Measurements from ENCODE around the gene PAF1.
A peak's percentile ranks its signal among the peaks of the same experiment; 100 is the strongest.

PAF1 gene

DNA sequence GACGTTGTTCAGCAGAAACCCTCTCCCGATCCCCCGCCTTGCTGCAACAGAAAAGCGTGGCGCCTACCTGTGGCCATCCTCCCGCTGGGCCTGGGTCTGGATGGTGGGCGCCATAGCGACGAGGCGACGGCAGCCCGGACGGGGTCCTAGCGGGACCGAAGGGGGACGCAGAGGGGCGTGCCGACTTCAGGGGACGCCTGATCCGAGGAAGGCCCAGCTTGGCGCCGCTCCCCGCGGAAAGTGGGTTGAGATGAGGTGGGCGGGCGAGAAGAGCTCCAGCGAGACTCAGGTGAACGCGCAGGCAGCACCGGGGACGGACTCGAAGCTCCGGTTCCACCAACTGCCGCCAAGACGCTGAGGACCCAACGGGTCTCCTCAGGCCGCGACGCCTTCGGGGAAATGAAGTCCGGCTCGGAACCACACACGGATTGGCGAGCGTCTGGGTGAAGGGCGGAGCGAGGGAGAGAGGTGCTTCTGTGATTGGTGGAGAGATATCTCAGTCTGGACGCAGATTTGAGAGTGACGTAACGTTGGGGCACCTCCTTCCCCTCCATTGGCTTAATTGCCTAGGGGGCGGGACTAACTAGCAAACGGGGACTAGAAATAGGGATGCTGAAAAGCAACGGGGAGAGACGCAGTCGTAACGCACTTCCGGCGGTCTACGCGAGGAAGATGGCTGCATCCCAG is at the start of gene PAF1, which contains the start of gene MED29:
TSS of gene PAF1 (minus strand) at position 356 of the 687 bp plus-strand sequence. CDS start at position 114, 242 bp downstream.
TSS of gene MED29 (plus strand) at position 628 of the 687 bp plus-strand sequence. CDS start at position 673, 45 bp downstream.
- no peaks in the 10 kb centered on the region for H3K27me3 ChIP-seq (ENCODE audit: insufficient read depth, low read length)
- peaks cover 15% of the 10 kb centered on the region for H3K4me1 ChIP-seq (ENCODE audit: insufficient read depth, low read length)
- peaks cover 49% of the 10 kb centered on the region for H3K36me3 ChIP-seq (ENCODE audit: insufficient read depth, low read length)
- peak within 1 kb of the TSS; percentile 16 for H2AFZ ChIP-seq (ENCODE audit: low read depth, low read length)
- H3K9me3 ChIP-seq (ENCODE audit: low read length): no peaks in the 10 kb centered on the region
- peak within 1 kb of the TSS; percentile 77 for H3K4me3 ChIP-seq (ENCODE audit: low read length)

- Histone ChIP-seq H3K9me3 (ENCODE audit: low read length) (no peaks in the 10 kb centered on the region), H3K36me3 (ENCODE audit: insufficient read depth, low read length) (peaks cover 14% of the 10 kb centered on the region), H2AFZ (ENCODE audit: low read depth, low read length) (no peak overlapping the region), H3K27me3 (ENCODE audit: insufficient read depth, low read length) (no peaks in the 10 kb centered on the region), H3K4me3 (ENCODE audit: low read length) (no peak overlapping the region), H3K4me1 (ENCODE audit: insufficient read depth, low read length) (peaks cover 18% of the 10 kb centered on the region)
Measured at GRCh38 chr19:39438270-39438934, 47.5 kb upstream of the PAF1 start.

DNA sequence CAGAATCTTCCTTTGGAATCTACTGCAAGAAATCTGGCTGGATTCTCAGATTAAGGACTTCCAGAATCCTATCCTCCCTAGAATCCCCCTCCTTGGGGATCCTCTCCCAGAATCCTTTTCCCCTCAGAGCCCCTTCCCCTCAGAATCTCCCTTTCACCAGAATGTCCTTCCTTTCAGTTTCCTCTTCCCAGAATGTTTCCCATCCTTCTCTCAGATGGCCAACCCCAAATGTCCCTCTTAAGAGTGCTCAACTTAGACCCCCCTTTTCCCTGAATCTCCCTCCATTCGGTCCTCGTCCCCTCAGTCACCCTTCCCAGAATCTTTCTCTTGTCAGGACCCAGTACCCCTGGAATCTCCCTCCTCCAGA is 45.4 kb upstream of the PAF1 start:
- Histone ChIP-seq H3K9me3 (ENCODE audit: low read length) (no peaks in the 10 kb centered on the region), H3K36me3 (ENCODE audit: insufficient read depth, low read length) (peaks cover 26% of the 10 kb centered on the region), H3K4me1 (ENCODE audit: insufficient read depth, low read length) (peaks cover 18% of the 10 kb centered on the region), H2AFZ (ENCODE audit: low read depth, low read length) (no peak overlapping the region), H3K27me3 (ENCODE audit: insufficient read depth, low read length) (no peaks in the 10 kb centered on the region), H3K4me3 (ENCODE audit: low read length) (peak overlapping the region; percentile 78)

- H3K4me1 ChIP-seq (ENCODE audit: insufficient read depth, low read length): peaks cover 18% of the 10 kb centered on the region
Measured at GRCh38 chr19:39435499-39436349, 44.8 kb upstream of the PAF1 start, which contains the start of gene RPS16. Gene RPS16, minus strand, starts transcription at chr19:39435949. Its CDS starts 54 bp downstream, at chr19:39435895.

DNA sequence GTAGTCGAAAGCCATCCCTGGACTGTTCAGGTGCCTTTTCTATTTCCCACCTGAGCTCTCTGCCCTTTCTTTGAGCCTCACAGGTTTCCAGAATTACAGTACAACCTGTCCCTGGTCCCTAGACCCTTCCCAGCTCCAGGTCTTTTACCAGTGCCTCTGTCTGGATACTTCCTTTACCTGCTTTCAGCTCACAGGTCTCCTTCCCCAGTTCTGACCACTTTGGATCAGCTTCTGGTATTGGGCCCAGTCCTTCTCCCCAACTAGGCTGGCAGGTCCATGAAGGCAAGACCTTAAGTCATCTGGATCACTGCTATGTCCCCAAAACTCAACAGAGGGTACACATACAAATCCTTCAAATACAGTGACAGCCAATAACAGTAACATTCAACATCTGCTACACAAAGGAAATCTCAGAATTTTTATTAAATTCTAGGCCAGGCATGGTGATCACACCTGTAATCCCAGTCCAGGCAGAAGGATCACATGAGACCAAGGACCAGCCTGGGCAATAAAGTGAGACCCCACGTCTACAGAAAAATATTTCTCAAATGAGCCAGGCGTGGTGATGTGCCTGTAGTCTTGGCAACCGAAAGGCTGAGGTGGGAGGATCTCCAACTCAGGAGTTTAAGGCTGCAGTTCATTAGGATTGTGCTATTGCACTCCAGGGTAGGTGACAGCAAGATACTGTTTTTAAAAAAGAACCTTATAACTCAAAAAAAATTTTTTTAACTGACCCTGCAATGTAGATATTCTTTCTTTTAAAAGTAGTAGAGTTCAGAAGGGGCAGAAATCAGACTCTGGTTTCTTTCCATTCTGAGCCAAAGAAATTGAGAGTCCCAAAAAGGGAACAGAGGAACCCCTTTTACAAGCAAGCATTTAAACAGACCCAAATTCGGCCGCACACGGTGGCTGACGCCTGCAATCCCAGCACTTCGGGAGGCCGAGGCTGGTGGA is 43.5 kb upstream of the PAF1 start:
- no peak overlapping the region for H2AFZ ChIP-seq (ENCODE audit: low read depth, low read length)

More at GRCh38 chr19:39435499-39436349, 44.8 kb upstream of the PAF1 start, which contains the start of gene RPS16:
- no peaks in the 10 kb centered on the region for H3K9me3 ChIP-seq (ENCODE audit: low read length)
- peaks cover 26% of the 10 kb centered on the region for H3K36me3 ChIP-seq (ENCODE audit: insufficient read depth, low read length)
- no peaks in the 10 kb centered on the region for H3K27me3 ChIP-seq (ENCODE audit: insufficient read depth, low read length)
- peak within 1 kb of the TSS; percentile 78 for H3K4me3 ChIP-seq (ENCODE audit: low read length)
- no peak within 1 kb of the TSS for H2AFZ ChIP-seq (ENCODE audit: low read depth, low read length)

DNA sequence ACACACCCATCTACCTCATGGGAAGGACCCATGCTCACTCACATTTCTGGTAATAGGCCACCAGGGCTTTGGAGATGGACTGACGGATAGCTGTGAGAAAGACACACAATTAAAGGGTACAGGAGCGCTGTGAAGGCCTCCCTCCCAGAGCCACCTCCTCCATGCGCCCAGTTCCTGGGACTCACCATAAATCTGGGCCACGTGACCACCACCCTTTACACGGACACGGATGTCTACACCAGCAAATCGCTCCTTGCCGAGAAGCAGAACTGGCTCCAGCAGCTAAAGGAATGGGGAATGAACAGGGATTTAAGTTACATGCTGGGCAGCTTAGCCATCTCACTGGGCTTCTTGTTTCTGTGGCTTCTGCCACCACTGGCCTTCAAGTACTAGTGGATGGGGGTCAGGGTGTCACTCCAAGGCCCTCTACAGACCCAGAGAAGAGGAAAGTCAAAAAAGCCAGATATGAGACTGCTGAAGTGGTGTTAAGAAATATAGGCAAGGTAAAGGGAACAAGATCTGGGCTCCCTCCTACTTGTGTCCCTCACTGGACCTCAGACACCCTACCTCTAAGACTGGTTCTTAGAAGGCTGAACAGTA is 42.7 kb upstream of the PAF1 start:
- no peak overlapping the region for H2AFZ ChIP-seq (ENCODE audit: low read depth, low read length)
- no peak overlapping the region for H3K4me3 ChIP-seq (ENCODE audit: low read length)
- H3K9me3 ChIP-seq (ENCODE audit: low read length): no peaks in the 10 kb centered on the region
- H3K4me1 ChIP-seq (ENCODE audit: insufficient read depth, low read length): peaks cover 21% of the 10 kb centered on the region
- peaks cover 26% of the 10 kb centered on the region for H3K36me3 ChIP-seq (ENCODE audit: insufficient read depth, low read length)
- H3K27me3 ChIP-seq (ENCODE audit: insufficient read depth, low read length): no peaks in the 10 kb centered on the region

More for the DNA sequence above, 43.5 kb upstream of the PAF1 start:
- no peaks in the 10 kb centered on the region for H3K27me3 ChIP-seq (ENCODE audit: insufficient read depth, low read length)
- no peaks in the 10 kb centered on the region for H3K9me3 ChIP-seq (ENCODE audit: low read length)
- H3K4me3 ChIP-seq (ENCODE audit: low read length): peak overlapping the region; percentile 78
- H3K36me3 ChIP-seq (ENCODE audit: insufficient read depth, low read length): peaks cover 26% of the 10 kb centered on the region
- H3K4me1 ChIP-seq (ENCODE audit: insufficient read depth, low read length): peaks cover 18% of the 10 kb centered on the region

- no peak overlapping the region for H3K4me3 ChIP-seq (ENCODE audit: low read length)
Measured at GRCh38 chr19:39432677-39433025, 41.7 kb upstream of the PAF1 start.

GRCh38 chr19:39430675-39431593 is 40.0 kb upstream of the PAF1 start:
- H3K4me3 ChIP-seq (ENCODE audit: low read length): no peak overlapping the region
- no peak overlapping the region for H2AFZ ChIP-seq (ENCODE audit: low read depth, low read length)
- H3K4me1 ChIP-seq (ENCODE audit: insufficient read depth, low read length): peaks cover 28% of the 10 kb centered on the region
- H3K9me3 ChIP-seq (ENCODE audit: low read length): no peaks in the 10 kb centered on the region
- H3K36me3 ChIP-seq (ENCODE audit: insufficient read depth, low read length): peaks cover 27% of the 10 kb centered on the region
- no peaks in the 10 kb centered on the region for H3K27me3 ChIP-seq (ENCODE audit: insufficient read depth, low read length)

More at GRCh38 chr19:39432677-39433025, 41.7 kb upstream of the PAF1 start:
- Histone ChIP-seq H2AFZ (ENCODE audit: low read depth, low read length) (no peak overlapping the region), H3K4me1 (ENCODE audit: insufficient read depth, low read length) (peaks cover 28% of the 10 kb centered on the region), H3K27me3 (ENCODE audit: insufficient read depth, low read length) (no peaks in the 10 kb centered on the region), H3K9me3 (ENCODE audit: low read length) (no peaks in the 10 kb centered on the region), H3K36me3 (ENCODE audit: insufficient read depth, low read length) (peaks cover 26% of the 10 kb centered on the region)

DNA sequence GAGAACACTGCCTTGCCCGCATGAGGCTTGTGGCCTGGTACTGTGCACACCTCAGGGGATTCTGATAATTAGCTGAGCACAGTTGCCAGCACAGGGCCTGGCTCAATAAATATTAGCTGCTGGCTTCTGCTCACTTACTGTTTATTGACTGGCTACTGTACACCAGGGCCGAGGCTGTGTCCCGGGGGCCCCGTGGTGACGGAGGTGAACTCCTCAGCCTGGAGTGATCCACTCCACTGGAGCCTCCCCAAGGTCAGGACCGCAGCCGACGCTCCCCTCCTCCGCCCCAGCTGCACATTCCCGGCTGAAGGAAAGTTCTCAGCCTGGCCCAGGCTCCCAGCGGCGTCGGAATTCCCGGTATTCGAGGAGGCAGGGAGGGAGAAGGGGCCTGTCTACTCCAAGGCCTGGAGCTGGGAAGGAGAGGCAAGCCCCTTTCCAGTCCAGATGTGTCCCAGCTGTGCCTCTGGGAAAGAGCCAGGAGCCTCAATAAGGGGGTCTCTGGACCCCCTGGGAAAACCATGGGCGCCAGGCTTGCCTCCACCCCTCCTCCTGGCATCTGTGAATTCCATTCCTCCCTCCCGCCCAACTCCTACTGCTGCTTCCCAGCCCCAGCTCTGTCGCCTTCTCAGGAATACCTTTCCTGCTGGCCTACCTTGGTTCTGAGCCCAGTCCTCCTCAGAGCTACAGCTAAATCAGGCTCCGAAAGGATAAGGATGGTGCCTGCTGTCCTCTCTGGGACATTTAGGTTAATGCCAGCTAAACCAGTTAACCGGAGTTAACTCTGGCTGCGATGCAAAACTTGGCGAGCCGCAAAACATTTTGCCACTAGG is 37.6 kb upstream of the PAF1 start:
- peaks cover 22% of the 10 kb centered on the region for H3K4me1 ChIP-seq (ENCODE audit: insufficient read depth, low read length)
- H2AFZ ChIP-seq (ENCODE audit: low read depth, low read length): no peak overlapping the region
- no peak overlapping the region for H3K4me3 ChIP-seq (ENCODE audit: low read length)
- peaks cover 36% of the 10 kb centered on the region for H3K36me3 ChIP-seq (ENCODE audit: insufficient read depth, low read length)
- H3K27me3 ChIP-seq (ENCODE audit: insufficient read depth, low read length): no peaks in the 10 kb centered on the region
- no peaks in the 10 kb centered on the region for H3K9me3 ChIP-seq (ENCODE audit: low read length)

GRCh38 chr19:39427707-39428106 is 36.8 kb upstream of the PAF1 start:
- H3K4me1 ChIP-seq (ENCODE audit: insufficient read depth, low read length): peaks cover 22% of the 10 kb centered on the region
- H2AFZ ChIP-seq (ENCODE audit: low read depth, low read length): no peak overlapping the region
- no peaks in the 10 kb centered on the region for H3K27me3 ChIP-seq (ENCODE audit: insufficient read depth, low read length)
- peaks cover 36% of the 10 kb centered on the region for H3K36me3 ChIP-seq (ENCODE audit: insufficient read depth, low read length)
- H3K4me3 ChIP-seq (ENCODE audit: low read length): no peak overlapping the region
- no peaks in the 10 kb centered on the region for H3K9me3 ChIP-seq (ENCODE audit: low read length)

All from neuron (in vitro differentiated cells).